ENCODE data around the gene ATG2B.

ATG2B gene

GRCh38 chr14:96235426-96235825 lies 127.7 kb downstream of the ATG2B start:
- H3K9me3 ChIP-seq (ENCODE audit: low read depth, low read length): no peaks in the 10 kb centered on the region
- no peak overlapping the region for H3K9ac ChIP-seq (ENCODE audit: insufficient read length)
- no peak overlapping the region for H3K4me3 ChIP-seq
- DNase-seq (ENCODE audit: low read depth, low spot score): no peak
- TF ChIP-seq POLR2AphosphoS5 (IDR thresholded peaks at IDR 0.05; ENCODE audit: borderline replicate concordance, low read depth, low read length) (no peak), FOXP2 (optimal IDR thresholded peaks at IDR 0.05; ENCODE audit: control extremely low read depth, extremely low read length, insufficient read depth) (no peak), EZH2 (IDR thresholded peaks at IDR 0.05) (no peak)
- no peak overlapping the region for H3K27ac ChIP-seq
- no peaks in the 10 kb centered on the region for H3K36me3 ChIP-seq (ENCODE audit: insufficient read depth, low read length)

DNA sequence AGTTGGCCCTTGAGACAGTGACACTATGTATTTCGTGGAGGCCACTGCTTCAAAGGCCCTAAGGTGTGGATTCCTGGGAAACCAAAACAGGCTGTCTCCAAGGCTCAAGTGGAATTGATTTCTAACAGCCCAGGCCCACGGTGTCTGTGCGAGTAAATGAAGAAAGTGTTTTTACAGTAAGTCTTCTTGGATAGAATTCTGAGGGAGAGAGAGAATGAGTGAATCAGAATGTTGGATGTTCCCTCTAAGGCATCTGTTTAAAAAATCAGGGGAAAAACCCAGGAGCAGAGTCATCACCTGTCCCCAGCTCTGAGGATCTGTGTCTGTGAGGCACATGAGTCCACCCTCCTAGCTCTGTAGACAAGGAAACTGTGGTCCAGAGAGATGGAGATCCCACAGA lies 129.5 kb downstream of the ATG2B start:
- Histone ChIP-seq H3K4me3 (no peak overlapping the region), H3K27ac (no peak overlapping the region), H3K36me3 (ENCODE audit: insufficient read depth, low read length) (no peaks in the 10 kb centered on the region), H3K9me3 (ENCODE audit: low read depth, low read length) (no peaks in the 10 kb centered on the region), H3K9ac (ENCODE audit: insufficient read length) (no peak overlapping the region)
- TF ChIP-seq FOXP2 (optimal IDR thresholded peaks at IDR 0.05; ENCODE audit: control extremely low read depth, extremely low read length, insufficient read depth) (no peak), POLR2AphosphoS5 (IDR thresholded peaks at IDR 0.05; ENCODE audit: borderline replicate concordance, low read depth, low read length) (no peak), EZH2 (IDR thresholded peaks at IDR 0.05) (no peak)
- no peak for DNase-seq (ENCODE audit: low read depth, low spot score)

GRCh38 chr14:96232506-96232905 lies 130.6 kb downstream of the ATG2B start:
- Histone ChIP-seq H3K9me3 (ENCODE audit: low read depth, low read length) (no peaks in the 10 kb centered on the region), H3K27ac (no peak overlapping the region), H3K4me3 (no peak overlapping the region), H3K9ac (ENCODE audit: insufficient read length) (no peak overlapping the region), H3K36me3 (ENCODE audit: insufficient read depth, low read length) (no peaks in the 10 kb centered on the region)
- TF ChIP-seq EZH2 (IDR thresholded peaks at IDR 0.05): no peak
- no peak for TF ChIP-seq POLR2AphosphoS5 (IDR thresholded peaks at IDR 0.05; ENCODE audit: borderline replicate concordance, low read depth, low read length)
- DNase-seq (ENCODE audit: low read depth, low spot score): no peak

DNA sequence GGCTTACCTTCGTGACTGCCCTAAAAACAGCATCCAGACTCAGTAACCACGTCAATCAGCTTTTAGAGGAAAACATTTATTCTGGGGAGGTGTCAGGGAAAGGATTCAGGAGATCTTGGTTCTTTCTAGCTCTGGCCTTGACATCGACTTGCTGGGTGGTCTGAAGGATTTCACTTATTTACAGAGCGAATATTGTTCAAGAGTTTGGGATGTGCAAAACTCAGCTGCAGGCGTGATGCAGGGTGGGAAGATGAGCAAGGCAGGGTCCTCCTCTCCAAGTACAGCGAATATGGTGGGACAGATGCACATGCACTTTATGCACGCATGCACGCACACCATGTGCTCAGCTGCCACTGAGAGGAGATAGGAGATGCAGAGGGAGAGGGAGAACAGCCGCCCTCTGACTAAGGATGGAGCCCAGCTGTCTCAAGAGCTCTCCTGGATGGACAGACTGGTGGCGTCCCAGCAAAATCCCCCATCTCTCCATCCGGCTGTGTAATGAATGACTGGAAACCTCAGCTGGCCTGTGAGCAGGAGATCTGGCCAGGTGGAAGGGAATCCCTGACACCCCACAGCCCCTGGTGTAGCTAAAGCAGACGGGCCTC lies 131.5 kb downstream of the ATG2B start:
- Histone ChIP-seq H3K27ac (no peak overlapping the region), H3K36me3 (ENCODE audit: insufficient read depth, low read length) (no peaks in the 10 kb centered on the region)
- DNase-seq (ENCODE audit: low read depth, low spot score): no peak

GRCh38 chr14:96231056-96231455 lies 132.1 kb downstream of the ATG2B start:
- Histone ChIP-seq H3K4me3 (no peak overlapping the region), H3K9me3 (ENCODE audit: low read depth, low read length) (no peaks in the 10 kb centered on the region), H3K36me3 (ENCODE audit: insufficient read depth, low read length) (no peaks in the 10 kb centered on the region), H3K9ac (ENCODE audit: insufficient read length) (no peak overlapping the region), H3K27ac (no peak overlapping the region)
- no peak for DNase-seq (ENCODE audit: low read depth, low spot score)
- TF ChIP-seq POLR2AphosphoS5 (IDR thresholded peaks at IDR 0.05; ENCODE audit: borderline replicate concordance, low read depth, low read length) (no peak), FOXP2 (optimal IDR thresholded peaks at IDR 0.05; ENCODE audit: control extremely low read depth, extremely low read length, insufficient read depth) (no peak), EZH2 (IDR thresholded peaks at IDR 0.05) (no peak)

More for the DNA sequence above, 131.5 kb downstream of the ATG2B start:
- H3K9ac ChIP-seq (ENCODE audit: insufficient read length): no peak overlapping the region
- TF ChIP-seq EZH2 (IDR thresholded peaks at IDR 0.05): no peak
- no peak for TF ChIP-seq FOXP2 (optimal IDR thresholded peaks at IDR 0.05; ENCODE audit: control extremely low read depth, extremely low read length, insufficient read depth)
- no peak for TF ChIP-seq POLR2AphosphoS5 (IDR thresholded peaks at IDR 0.05; ENCODE audit: borderline replicate concordance, low read depth, low read length)
- no peaks in the 10 kb centered on the region for H3K9me3 ChIP-seq (ENCODE audit: low read depth, low read length)
- no peak overlapping the region for H3K4me3 ChIP-seq

DNA sequence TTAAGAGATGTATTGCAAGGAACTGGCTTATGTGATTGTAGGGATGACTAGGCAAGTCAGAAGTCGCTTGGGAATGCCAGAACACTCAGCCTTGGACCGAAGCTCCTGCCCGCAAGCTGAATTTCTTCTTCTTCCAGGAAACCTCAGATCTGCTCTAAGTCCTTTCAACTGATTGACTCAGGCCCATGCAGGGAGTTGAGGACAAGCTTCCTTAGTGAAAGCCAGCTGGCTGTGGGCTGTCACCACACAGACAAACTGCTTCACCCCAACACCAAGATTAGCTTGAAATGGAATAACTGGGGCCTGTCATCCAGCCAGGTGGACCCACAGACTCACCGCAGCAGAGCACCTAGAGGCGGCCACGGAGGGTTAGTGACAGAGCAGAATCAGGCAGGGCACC lies 133.8 kb downstream of the ATG2B start:
- H3K9ac ChIP-seq (ENCODE audit: insufficient read length): no peak overlapping the region
- H3K36me3 ChIP-seq (ENCODE audit: insufficient read depth, low read length): no peaks in the 10 kb centered on the region
- no peak for DNase-seq (ENCODE audit: low read depth, low spot score)
- H3K27ac ChIP-seq: no peak overlapping the region
- TF ChIP-seq POLR2AphosphoS5 (IDR thresholded peaks at IDR 0.05; ENCODE audit: borderline replicate concordance, low read depth, low read length) (no peak), FOXP2 (optimal IDR thresholded peaks at IDR 0.05; ENCODE audit: control extremely low read depth, extremely low read length, insufficient read depth) (no peak), EZH2 (IDR thresholded peaks at IDR 0.05) (no peak)
- no peaks in the 10 kb centered on the region for H3K9me3 ChIP-seq (ENCODE audit: low read depth, low read length)
- no peak overlapping the region for H3K4me3 ChIP-seq
